Epidermal melanocyte (primary cell): Measurements from ENCODE around the gene ZNF385D.

Source experiments
- DNase-seq: peaks from one replicate; pipeline ENCODE4 v3.0.0; 2011; ENCODE audit warnings: low spot score; ENCODE audit not compliant: insufficient read length

ZNF385D gene

GRCh38 chr3:21449738-21450137, 301.3 kb downstream of the ZNF385D start:
- no peak for DNase-seq

- DNase-seq = no peak
Measured at GRCh38 chr3:21447476-21448151, 303.4 kb downstream of the ZNF385D start.

GRCh38 chr3:21446945-21447475, 304.0 kb downstream of the ZNF385D start:
- DNase-seq = no peak

GRCh38 chr3:21446027-21446426, 305.0 kb downstream of the ZNF385D start:
- DNase-seq = no peak

GRCh38 chr3:21441821-21442220, 309.2 kb downstream of the ZNF385D start:
- DNase-seq = no peak

- DNase-seq = no peak
Measured at GRCh38 chr3:21436835-21437234, 314.2 kb downstream of the ZNF385D start.

- DNase-seq = no peak
Measured at GRCh38 chr3:21435871-21436270, 315.1 kb downstream of the ZNF385D start.

- DNase-seq = no peak
Measured at GRCh38 chr3:21434310-21434709, 316.7 kb downstream of the ZNF385D start.

GRCh38 chr3:21433751-21434150, 317.3 kb downstream of the ZNF385D start:
- DNase-seq = no peak

- no peak for DNase-seq
Measured at GRCh38 chr3:21426920-21427319, 324.1 kb downstream of the ZNF385D start.

- DNase-seq = no peak
Measured at GRCh38 chr3:21425715-21426114, 325.3 kb downstream of the ZNF385D start.

- DNase-seq = no peak
Measured at GRCh38 chr3:21421096-21421495, 329.9 kb downstream of the ZNF385D start.

- DNase-seq = no peak
Measured at GRCh38 chr3:21417991-21418390, 333.0 kb downstream of the ZNF385D start.

GRCh38 chr3:21414506-21414905, 336.5 kb downstream of the ZNF385D start:
- no peak for DNase-seq

GRCh38 chr3:21411058-21411457, 340.0 kb downstream of the ZNF385D start:
- DNase-seq = no peak

- no peak for DNase-seq
Measured at GRCh38 chr3:21409401-21409800, 341.6 kb downstream of the ZNF385D start.

- no peak for DNase-seq
Measured at GRCh38 chr3:21407743-21408142, 343.3 kb downstream of the ZNF385D start.

- DNase-seq = no peak
Measured at GRCh38 chr3:21405671-21406667, 345.0 kb downstream of the ZNF385D start.

- DNase-seq = no peak
Measured at GRCh38 chr3:21398461-21398860, 352.5 kb downstream of the ZNF385D start.

GRCh38 chr3:21393683-21394311, 357.2 kb downstream of the ZNF385D start:
- DNase-seq = no peak

GRCh38 chr3:21392526-21392925, 358.5 kb downstream of the ZNF385D start:
- no peak for DNase-seq

- DNase-seq = no peak
Measured at GRCh38 chr3:21390856-21391255, 360.2 kb downstream of the ZNF385D start.
